Measurements from ENCODE around the gene ANKMY1. TPM values are rescaled to one million over a fixed set of nuclear protein-coding genes. Genes with fewer than 3 reads are reported as not detected.

Gene ANKMY1
- polyA plus RNA-seq, 2 of the 4 experiments (the other 2 are of a cell fraction): 10.6 to 16.5 TPM

DNA sequence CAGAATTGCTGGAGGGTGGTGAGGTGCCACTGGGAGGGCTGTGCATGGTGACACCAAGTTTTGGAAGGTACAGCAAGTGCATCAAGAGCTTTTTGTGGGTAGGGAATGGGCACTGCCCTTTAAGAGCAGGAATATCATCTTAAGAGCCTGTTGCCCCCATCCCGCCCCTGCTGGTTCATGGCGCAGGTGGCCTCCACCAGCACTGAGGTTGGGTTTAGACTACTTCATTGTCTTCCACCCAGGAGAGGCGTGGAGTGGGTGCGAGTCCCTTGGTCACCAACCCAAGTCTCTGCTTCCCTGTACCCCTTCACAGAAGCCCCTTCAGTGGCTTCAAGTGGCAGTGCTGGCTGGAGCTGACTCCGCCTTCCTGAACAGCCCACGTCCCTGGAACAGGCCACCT lies 18.2 kb upstream of the ANKMY1 start:
- no peak for DNase-seq (ENCODE audit: low read depth in 1 of 2, low spot score in 1 of 2)
- H3K4me2 ChIP-seq: no peak overlapping the region
- WGBS (ENCODE audit: missing lambda C conversion rate): 80% methylated on average over 6 of the region's 6 CpGs
- no peak for TF ChIP-seq NR3C1 (IDR thresholded peaks at IDR 0.05)
- no peak for TF ChIP-seq GATA3 (IDR thresholded peaks at IDR 0.05; ENCODE audit: borderline replicate concordance)
- TF ChIP-seq JUN (IDR thresholded peaks at IDR 0.05): no peak
- TF ChIP-seq CHD2 (IDR thresholded peaks at IDR 0.05; ENCODE audit: low read length, partially characterized antibody): no peak
- TF ChIP-seq, protein P1, sequence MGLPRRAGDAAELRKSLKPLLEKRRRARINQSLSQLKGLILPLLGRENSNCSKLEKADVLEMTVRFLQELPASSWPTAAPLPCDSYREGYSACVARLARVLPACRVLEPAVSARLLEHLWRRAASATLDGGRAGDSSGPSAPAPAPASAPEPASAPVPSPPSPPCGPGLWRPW (IDR thresholded peaks at IDR 0.05): no peak
- TF ChIP-seq HOXB13 (CRISPR knock-in tag; IDR thresholded peaks at IDR 0.05; ENCODE audit: low read depth): no peak
- TF ChIP-seq ZSCAN20 (CRISPR knock-in tag; IDR thresholded peaks at IDR 0.05): no peak
- TF ChIP-seq KDM5A (IDR thresholded peaks at IDR 0.05): no peak
- TF ChIP-seq EHMT2 (IDR thresholded peaks at IDR 0.05; ENCODE audit: low read depth): no peak
- no peak for TF ChIP-seq HDAC2 (IDR thresholded peaks at IDR 0.05)
- no peak for TF ChIP-seq CEBPB (IDR thresholded peaks at IDR 0.05)
- no peak for TF ChIP-seq POLR2AphosphoS2 (conservative IDR thresholded peaks at IDR 0.05; ENCODE audit: low read length)
- ChIA-PET CTCF (interaction anchor here (0.6 to 7.3 kb wide), 3 partner anchors 10 to 15 kb away, joined by 3 to 76 read pairs (median 6); partner anchors contain the start of gene CAPN10), POLR2A (interaction anchor here (3.4 kb wide), 1 partner anchor 10 kb away, joined by 9 read pairs; the partner anchor contains the start of gene CAPN10)
- no peaks in the 10 kb centered on the region for H3K9me3 ChIP-seq
- FAIRE-seq: no peak
- peaks cover 23% of the 10 kb centered on the region for H3K4me1 ChIP-seq
- no peak overlapping the region for H3K4me3 ChIP-seq
- ATAC-seq: no peak
- no peak overlapping the region for H3K27ac ChIP-seq

DNA sequence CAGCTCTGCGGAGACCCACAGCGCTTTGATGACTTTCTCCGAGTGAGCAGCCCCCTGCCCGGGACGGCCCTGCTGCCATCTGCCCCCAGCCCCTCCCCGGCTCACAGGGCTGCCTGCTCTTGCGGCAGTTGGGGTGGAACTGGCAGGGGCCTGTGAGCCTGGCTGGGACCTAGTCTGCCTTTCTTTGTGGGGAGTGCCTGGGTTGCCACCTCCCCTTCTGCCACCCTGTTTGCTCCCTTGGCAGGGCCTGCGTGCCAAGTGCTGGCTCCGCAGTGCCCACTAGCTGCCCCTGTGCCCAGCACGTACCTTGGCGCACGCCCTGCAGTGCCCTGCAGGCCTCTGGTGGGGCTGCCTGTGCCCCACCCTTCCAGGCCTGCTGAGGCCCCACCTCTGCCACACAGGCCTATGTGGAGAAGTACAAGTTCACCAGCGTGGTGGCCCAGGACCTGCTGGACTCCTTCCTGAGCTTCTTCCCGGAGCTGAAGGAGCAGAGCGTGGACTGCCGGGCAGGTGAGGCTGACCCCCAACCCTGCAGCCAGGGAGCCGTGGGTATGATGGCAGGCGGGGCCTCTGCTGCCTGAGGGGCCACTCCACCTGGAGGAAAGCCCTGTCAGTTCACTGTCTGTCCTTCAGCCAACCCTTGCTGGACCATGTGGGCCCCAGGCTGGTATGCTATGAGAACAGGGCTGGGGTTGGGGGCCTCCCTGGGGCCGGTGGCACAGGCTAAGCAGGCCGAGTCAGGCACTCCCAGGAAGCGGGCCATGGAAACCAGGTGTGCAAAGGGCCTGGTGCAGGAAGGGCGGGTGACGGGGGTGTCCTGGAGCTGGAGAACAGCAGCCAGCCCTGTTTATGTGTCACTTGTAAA lies 17.5 kb upstream of the ANKMY1 start:
- TF ChIP-seq TP53 (CRISPR knock-in tag; IDR thresholded peaks at IDR 0.05): no peak
- DNase-seq (ENCODE audit: low read depth in 1 of 2, low spot score in 1 of 2) (no peak), FAIRE-seq (no peak), ATAC-seq (no peak)
- Histone ChIP-seq H3K4me2 (no peak overlapping the region), H3K9me3 (no peaks in the 10 kb centered on the region), H3K27ac (no peak overlapping the region), H3K4me3 (no peak overlapping the region), H3K4me1 (peaks cover 19% of the 10 kb centered on the region)
- WGBS (ENCODE audit: missing lambda C conversion rate): 92% methylated on average over 13 of the region's 23 CpGs
- CTCF ChIA-PET: interaction anchor here (0.6 to 7.3 kb wide), 4 partner anchors 9 to 26 kb away, joined by 3 to 76 read pairs (median 4); partner anchors contain the start of gene CAPN10
- POLR2A ChIA-PET: interaction anchor here (3.4 kb wide), 1 partner anchor 11 kb away, joined by 9 read pairs; the partner anchor contains the start of gene CAPN10

DNA sequence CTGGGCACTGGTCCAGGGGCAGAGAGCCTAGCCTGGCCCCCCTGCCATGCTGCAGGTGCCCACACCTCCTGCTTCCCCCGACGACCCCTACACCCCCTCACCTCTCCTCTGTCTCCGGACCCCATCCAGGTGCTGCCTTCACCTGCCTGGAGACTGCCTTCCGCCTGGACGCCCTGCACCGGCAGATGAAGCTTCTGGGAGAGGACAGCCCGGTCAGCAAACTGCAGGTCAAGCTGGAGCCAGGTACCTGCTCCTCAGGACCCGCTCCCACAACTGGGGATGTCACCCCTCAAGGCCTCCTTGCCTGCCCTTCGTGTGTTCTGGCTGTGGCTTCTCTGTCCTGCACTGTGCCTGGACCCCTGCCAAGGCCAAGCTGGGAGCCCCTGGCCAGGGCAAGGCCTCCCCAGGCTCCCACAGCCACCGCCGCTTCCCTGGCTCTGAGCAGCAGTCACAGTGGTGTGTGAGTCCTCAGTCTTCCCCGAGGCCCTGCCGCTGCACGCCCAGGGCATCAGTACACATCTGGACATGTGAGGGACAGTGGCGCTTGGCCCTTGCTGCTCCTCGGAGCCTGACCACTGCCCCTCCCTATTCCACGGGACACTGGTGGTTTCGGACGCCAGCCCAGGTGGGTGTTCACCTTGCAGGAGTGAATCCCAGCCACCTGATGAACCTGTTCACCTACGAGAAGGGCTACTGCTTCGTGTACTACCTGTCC lies 16.8 kb upstream of the ANKMY1 start:
- ChIA-PET POLR2A (interaction anchor here (3.4 kb wide), 1 partner anchor 12 kb away, joined by 9 read pairs; the partner anchor contains the start of gene CAPN10), CTCF (interaction anchor here (1.1 to 7.3 kb wide), 2 partner anchors 9 to 27 kb away, joined by 3 to 76 read pairs; no protein-coding TSS in a partner anchor)
- no peak for DNase-seq (ENCODE audit: low read depth in 1 of 2, low spot score in 1 of 2)
- FAIRE-seq: no peak
- TF ChIP-seq ESRRA (IDR thresholded peaks at IDR 0.05; ENCODE audit: borderline replicate concordance, low read length): no peak
- Histone ChIP-seq H3K27ac (no peak overlapping the region), H3K9me3 (no peaks in the 10 kb centered on the region), H3K4me1 (peaks cover 19% of the 10 kb centered on the region), H3K4me3 (no peak overlapping the region), H3K4me2 (no peak overlapping the region)
- ATAC-seq: no peak
- 95% methylated on average over 16 of the region's 21 CpGs for WGBS (ENCODE audit: missing lambda C conversion rate)

DNA sequence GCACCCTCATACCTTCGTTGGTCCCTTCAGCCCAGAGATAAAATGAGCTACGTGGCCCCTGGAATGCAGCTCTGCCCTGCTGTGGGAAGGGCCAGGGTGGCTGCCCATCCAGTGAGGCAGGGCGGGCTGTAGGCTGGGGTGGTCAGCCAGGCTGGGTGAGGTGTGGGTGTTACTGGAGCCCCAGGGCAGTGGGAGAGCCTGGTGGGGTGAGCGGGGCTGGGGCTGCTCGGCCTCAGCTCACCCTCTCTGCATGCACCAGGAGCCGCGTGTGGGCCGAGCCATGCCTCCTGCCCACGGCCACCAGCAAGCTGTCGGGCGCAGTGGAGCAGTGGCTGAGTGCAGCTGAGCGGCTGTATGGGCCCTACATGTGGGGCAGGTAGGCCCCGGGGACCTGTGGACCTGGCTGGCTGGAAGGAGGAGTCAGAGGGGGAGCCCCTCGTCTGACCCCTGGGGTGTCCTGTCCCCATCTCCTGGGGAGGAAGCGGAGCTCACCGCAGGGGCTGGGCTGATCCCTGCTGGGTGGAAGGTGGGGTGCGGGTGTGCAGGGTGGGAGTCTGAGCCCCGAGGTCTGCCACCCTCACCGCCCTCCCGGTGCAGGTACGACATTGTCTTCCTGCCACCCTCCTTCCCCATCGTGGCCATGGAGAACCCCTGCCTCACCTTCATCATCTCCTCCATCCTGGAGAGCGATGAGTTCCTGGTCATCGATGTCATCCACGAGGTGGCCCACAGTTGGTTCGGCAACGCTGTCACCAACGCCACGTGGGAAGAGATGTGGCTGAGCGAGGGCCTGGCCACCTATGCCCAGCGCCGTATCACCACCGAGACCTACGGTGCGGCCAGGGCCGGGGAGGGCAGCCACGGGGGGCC lies 16.0 kb upstream of the ANKMY1 start:
- DNase-seq (ENCODE audit: low read depth in 1 of 2, low spot score in 1 of 2): no peak
- ATAC-seq: no peak
- TF ChIP-seq SMC3 (IDR thresholded peaks at IDR 0.05) (no peak), ZC3H11A (IDR thresholded peaks at IDR 0.05) (no peak), KDM5A (IDR thresholded peaks at IDR 0.05) (no peak), CBX8 (IDR thresholded peaks at IDR 0.05) (no peak), CBX2 (IDR thresholded peaks at IDR 0.05; ENCODE audit: borderline replicate concordance, low read depth) (no peak), POLR2A (IDR thresholded peaks at IDR 0.05; ENCODE audit: low read length) (no peak), ZSCAN20 (CRISPR knock-in tag; IDR thresholded peaks at IDR 0.05) (no peak), FOSL2 (IDR thresholded peaks at IDR 0.05) (no peak), FOSL2 (CRISPR knock-in tag; IDR thresholded peaks at IDR 0.05) (no peak), TP53 (CRISPR knock-in tag; IDR thresholded peaks at IDR 0.05) (no peak), NPAS2 (CRISPR knock-in tag; IDR thresholded peaks at IDR 0.05; ENCODE audit: borderline replicate concordance) (no peak), MYC (IDR thresholded peaks at IDR 0.05; ENCODE audit: borderline replicate concordance, low read length) (no peak), MAZ (IDR thresholded peaks at IDR 0.05; ENCODE audit: borderline replicate concordance, low read depth, low read length) (no peak), CHD2 (IDR thresholded peaks at IDR 0.05; ENCODE audit: low read length, partially characterized antibody) (no peak), JUNB (IDR thresholded peaks at IDR 0.05) (no peak)
- TF ChIP-seq, protein P2, sequence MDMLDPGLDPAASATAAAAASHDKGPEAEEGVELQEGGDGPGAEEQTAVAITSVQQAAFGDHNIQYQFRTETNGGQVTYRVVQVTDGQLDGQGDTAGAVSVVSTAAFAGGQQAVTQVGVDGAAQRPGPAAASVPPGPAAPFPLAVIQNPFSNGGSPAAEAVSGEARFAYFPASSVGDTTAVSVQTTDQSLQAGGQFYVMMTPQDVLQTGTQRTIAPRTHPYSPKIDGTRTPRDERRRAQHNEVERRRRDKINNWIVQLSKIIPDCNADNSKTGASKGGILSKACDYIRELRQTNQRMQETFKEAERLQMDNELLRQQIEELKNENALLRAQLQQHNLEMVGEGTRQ (IDR thresholded peaks at IDR 0.05): no peak
- TF ChIP-seq, protein P3, sequence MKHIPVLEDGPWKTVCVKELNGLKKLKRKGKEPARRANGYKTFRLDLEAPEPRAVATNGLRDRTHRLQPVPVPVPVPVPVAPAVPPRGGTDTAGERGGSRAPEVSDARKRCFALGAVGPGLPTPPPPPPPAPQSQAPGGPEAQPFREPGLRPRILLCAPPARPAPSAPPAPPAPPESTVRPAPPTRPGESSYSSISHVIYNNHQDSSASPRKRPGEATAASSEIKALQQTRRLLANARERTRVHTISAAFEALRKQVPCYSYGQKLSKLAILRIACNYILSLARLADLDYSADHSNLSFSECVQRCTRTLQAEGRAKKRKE (CRISPR knock-in tag; IDR thresholded peaks at IDR 0.05; ENCODE audit: low read depth): no peak
- WGBS (ENCODE audit: missing lambda C conversion rate): 94% methylated on average over 21 of the region's 37 CpGs
- H3K4me3 ChIP-seq: no peak overlapping the region
- ChIA-PET CTCF (interaction anchor here (1.1 to 7.3 kb wide), 2 partner anchors 8 to 11 kb away, joined by 4 to 76 read pairs; no protein-coding TSS in a partner anchor), POLR2A (interaction anchor here (0.5 kb wide), 1 partner anchor 548 kb away, joined by 5 read pairs; no protein-coding TSS in a partner anchor)
- H3K4me2 ChIP-seq: no peak overlapping the region
- peaks cover 14% of the 10 kb centered on the region for H3K4me1 ChIP-seq
- FAIRE-seq: no peak
- H3K9me3 ChIP-seq: no peaks in the 10 kb centered on the region
- H3K27ac ChIP-seq: no peak overlapping the region
